WTC11 (cell line): Measurements from ENCODE around the gene WWOX.

Experiments used
- ATF2 ChIP-seq: sonication (generic); formaldehyde crosslinking; IDR thresholded peaks from 2 replicates; pipeline ENCODE4 v1.8.1; 2022; ENCODE audit warnings: low read depth, missing genetic modification reagents, borderline replicate concordance
- ZBTB43 ChIP-seq: sonication (generic); formaldehyde crosslinking; IDR thresholded peaks from 2 replicates; pipeline ENCODE4 v1.8.1; 2023; ENCODE audit warnings: mild to moderate bottlenecking, missing genetic modification reagents

GRCh38 chr16:78919852-78920251 lies 820.4 kb downstream of the WWOX start:
- TF ChIP-seq ZBTB43 (CRISPR knock-in tag) = no peak
- no peak for TF ChIP-seq ATF2
